GM18502 (cell line): ENCODE measurements around the gene NRIP3.

Experiments
- ATAC-seq: cut with Tn5 transposase; IDR thresholded peaks from one replicate; pipeline ENCODE4 v1.9.1; 2021; ENCODE audit warnings: mild to moderate bottlenecking; ENCODE audit not compliant: unreplicated experiment, poor library complexity

The NRIP3 gene

GRCh38 chr11:9003573-9004182, at the start of gene NRIP3:
NRIP3 (minus strand) TSS chr11:9004001; CDS start chr11:9003935, 66 bp downstream.
- ATAC-seq, result peak; percentile 59

- no peak for ATAC-seq
These were observed 48.5 kb upstream of the NRIP3 start for GRCh38 chr11:9052316-9052715.

GRCh38 chr11:9049959-9050358, 46.2 kb upstream of the NRIP3 start:
- ATAC-seq, result no peak

GRCh38 chr11:9047964-9048523, 44.2 kb upstream of the NRIP3 start:
- no peak for ATAC-seq

GRCh38 chr11:9046481-9046880, 42.7 kb upstream of the NRIP3 start:
- no peak for ATAC-seq

- ATAC-seq, result no peak
These were observed 38.7 kb upstream of the NRIP3 start for GRCh38 chr11:9042488-9042887.

- ATAC-seq, result no peak
These were observed 37.9 kb upstream of the NRIP3 start for GRCh38 chr11:9041747-9042146.

GRCh38 chr11:9040410-9040809, 36.6 kb upstream of the NRIP3 start:
- no peak for ATAC-seq

- ATAC-seq, result no peak
These were observed 36.1 kb upstream of the NRIP3 start for GRCh38 chr11:9039863-9040262.

GRCh38 chr11:9039198-9039597, 35.4 kb upstream of the NRIP3 start:
- no peak for ATAC-seq

- no peak for ATAC-seq
These were observed 34.7 kb upstream of the NRIP3 start for GRCh38 chr11:9038541-9038940.

GRCh38 chr11:9037963-9038362, 34.2 kb upstream of the NRIP3 start:
- ATAC-seq, result no peak

- ATAC-seq, result no peak
These were observed 33.4 kb upstream of the NRIP3 start for GRCh38 chr11:9037046-9037780.

GRCh38 chr11:9030601-9031000, 26.8 kb upstream of the NRIP3 start:
- ATAC-seq, result no peak

- no peak for ATAC-seq
These were observed 25.6 kb upstream of the NRIP3 start for GRCh38 chr11:9029422-9029821.

GRCh38 chr11:9028581-9028980, 24.8 kb upstream of the NRIP3 start:
- no peak for ATAC-seq

GRCh38 chr11:9025101-9025850, 21.5 kb upstream of the NRIP3 start:
- no peak for ATAC-seq

GRCh38 chr11:9022961-9023680, 19.3 kb upstream of the NRIP3 start:
- ATAC-seq, result no peak

GRCh38 chr11:9020916-9021315, 17.1 kb upstream of the NRIP3 start:
- no peak for ATAC-seq

- no peak for ATAC-seq
These were observed 16.1 kb upstream of the NRIP3 start for GRCh38 chr11:9019861-9020260.
